ENCODE measurements around the gene DYDC2.
"Not testable (repeated sequence)": the region's sequence is repeated elsewhere in the genome, so short reads cannot be mapped to it uniquely, and the experiment has no call there.

Gene DYDC2

DNA sequence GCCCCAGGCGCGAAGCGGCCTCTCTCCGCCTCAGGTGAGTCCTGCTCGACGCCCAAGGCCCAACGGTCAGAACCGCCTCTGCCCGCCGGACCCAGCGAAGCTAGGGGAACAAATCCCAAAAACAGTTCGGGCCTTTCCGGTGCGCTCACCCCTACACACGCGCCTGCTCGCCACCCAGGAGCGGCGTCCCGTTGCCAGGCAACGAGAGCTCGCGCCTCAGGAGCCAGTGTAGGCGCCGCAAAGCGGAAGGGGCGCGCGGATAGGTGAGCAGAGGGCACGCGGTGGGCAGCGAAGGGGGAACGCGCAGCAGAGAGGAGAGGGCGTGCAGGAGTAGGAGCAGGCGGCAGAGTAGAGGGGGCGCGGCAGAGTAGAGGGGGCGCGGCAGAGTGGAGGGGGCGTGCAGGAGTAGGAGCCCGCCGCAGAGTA, at the start of gene DYDC2, which contains the start of gene DYDC1:
Gene DYDC2, plus strand, starts transcription at position 219 of the 426 bp plus-strand sequence. CDS start 5,663 bp downstream, outside the sequence.
Gene DYDC1, minus strand, starts transcription at position 193 of the 426 bp plus-strand sequence. CDS start 4,154 bp downstream, outside the sequence.
- peak in 1 of 2 experiments; percentile 2 for DNase-seq

GRCh38 chr10:80313523-80313922, 43.1 kb upstream of the DYDC2 start:
- DNase-seq = no peak

DNA sequence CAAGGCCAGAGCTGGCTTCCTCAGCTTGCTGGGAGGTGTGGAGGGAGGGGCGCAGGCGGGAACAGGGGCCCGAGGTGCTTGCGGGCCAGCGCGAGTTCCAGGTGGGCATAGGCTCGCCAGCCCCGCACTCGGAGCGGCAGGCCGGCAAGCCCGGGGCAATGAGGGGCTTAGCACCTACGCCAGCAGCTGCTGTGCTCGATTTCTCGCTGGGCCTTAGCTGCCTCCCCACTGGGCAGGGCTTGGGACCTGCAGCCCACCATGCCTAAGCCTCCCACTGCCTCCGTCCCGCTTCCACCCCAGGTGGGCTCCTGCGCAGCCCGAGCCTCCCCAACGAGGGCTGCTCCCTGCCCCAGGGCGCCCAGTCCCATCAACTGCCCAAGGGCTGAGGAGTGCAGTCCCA, 41.2 kb upstream of the DYDC2 start:
- DNase-seq = no peak

- DNase-seq = no peak
These were observed 37.8 kb upstream of the DYDC2 start for GRCh38 chr10:80318742-80319141.

GRCh38 chr10:80319318-80319717, 37.3 kb upstream of the DYDC2 start:
- DNase-seq = no peak

GRCh38 chr10:80319725-80320290, 36.8 kb upstream of the DYDC2 start:
- DNase-seq = no peak

DNA sequence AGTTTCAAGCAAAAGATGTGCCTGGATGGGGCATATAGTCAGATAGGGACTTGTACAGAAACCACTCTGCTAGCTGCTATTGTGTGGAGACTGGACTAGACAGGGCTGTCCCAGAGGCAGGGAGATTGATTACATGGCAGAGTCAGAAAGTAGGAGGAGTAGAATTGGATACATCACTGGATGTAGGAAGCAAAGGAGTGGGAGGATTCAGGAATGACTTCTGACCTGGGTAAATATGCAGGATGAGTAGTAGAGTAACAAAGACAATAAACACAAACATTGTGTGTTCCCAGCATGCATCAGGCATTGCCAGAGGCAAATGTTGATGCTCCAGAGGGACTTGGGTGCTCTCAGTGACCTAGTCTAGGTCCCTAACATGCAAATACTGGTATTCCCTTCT, 36.2 kb upstream of the DYDC2 start:
- DNase-seq = no peak

GRCh38 chr10:80321183-80321582, 35.4 kb upstream of the DYDC2 start:
- DNase-seq = no peak

DNA sequence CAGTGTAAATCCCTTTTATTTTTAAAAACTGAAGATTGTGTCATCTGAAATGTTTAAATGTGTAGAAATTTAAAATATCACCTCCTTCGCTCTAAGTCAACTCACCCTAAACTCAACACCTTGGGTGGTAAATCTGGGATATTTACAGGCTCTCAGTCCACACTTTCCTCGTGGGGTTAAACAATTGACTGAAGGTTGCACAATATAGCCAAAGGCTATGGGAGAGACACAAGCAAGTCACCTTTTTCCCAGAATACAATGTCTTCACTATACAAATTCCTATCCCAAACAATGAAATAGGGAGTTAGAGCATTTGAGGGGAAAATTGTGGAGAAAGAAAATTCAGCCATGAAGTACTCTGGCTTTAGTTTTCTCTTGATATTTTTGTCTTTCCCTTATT, 34.4 kb upstream of the DYDC2 start:
- no peak for DNase-seq

- DNase-seq = no peak
These were observed 33.9 kb upstream of the DYDC2 start for GRCh38 chr10:80322711-80323110.

GRCh38 chr10:80323311-80323710, 33.3 kb upstream of the DYDC2 start:
- DNase-seq = no peak

- no peak for DNase-seq
These were observed 32.5 kb upstream of the DYDC2 start for GRCh38 chr10:80324086-80324485.

DNA sequence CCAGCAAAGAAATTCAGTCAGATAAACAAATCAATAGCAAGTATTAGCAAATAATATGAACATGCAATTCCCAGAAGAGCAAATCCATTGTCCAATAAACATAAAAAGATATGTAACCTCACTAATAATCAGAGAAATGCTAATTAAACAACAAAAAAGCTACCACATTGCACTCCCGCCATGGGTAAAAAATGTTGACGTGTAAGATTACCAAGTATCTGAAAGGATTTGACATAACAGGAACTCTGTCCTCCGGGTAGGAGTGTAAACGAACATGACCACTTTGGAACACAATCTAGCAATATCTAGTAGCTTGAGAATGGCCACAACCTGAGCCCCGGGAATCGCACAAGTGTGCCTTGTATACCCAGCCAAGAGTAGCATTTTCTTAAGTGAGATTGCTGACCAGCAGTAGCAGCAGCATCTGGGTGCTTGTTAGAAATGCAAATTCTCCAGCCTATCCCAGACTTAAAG, 31.7 kb upstream of the DYDC2 start:
- no peak for DNase-seq

DNA sequence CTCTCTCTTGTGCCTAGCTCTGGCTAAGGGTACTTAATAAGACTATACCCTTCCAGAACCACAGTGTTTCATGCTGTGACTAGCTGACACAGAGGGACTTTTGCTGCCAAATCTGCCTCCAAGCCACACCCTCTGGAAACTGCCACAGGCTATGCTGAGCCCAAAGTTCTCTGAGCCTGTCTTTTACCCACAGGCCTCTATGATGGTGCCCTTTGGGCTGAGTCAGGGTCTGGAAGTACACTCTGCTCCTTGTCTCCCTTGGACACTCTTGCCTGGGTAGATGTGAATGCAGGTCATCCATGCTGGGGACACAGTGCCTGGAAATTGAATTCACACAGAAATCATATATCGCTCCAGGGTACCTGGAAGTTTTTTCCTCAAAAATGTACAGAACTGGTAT, 22.6 kb upstream of the DYDC2 start:
- no peak for DNase-seq

DNA sequence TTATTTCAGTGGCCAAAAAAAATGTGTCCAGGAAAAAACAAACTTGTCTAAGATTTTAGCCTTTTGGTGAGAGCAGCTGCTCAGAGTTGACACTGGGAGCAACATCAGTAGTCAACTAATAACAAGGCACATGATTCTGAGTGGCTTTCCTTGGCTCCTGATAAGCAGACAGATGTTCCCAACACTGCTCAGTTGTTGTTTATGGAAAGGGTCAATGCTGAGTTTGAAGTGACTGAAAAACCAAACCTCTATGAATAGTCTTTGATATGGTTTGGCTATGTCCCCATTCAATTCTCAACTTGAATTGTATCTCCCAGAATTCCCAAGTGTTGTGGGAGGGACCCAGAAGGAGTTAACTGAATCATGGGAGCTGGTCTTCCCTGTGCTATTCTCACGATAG, 12.3 kb upstream of the DYDC2 start:
- DNase-seq = no peak

GRCh38 chr10:80344912-80345311, 11.7 kb upstream of the DYDC2 start:
- DNase-seq = no peak

DNA sequence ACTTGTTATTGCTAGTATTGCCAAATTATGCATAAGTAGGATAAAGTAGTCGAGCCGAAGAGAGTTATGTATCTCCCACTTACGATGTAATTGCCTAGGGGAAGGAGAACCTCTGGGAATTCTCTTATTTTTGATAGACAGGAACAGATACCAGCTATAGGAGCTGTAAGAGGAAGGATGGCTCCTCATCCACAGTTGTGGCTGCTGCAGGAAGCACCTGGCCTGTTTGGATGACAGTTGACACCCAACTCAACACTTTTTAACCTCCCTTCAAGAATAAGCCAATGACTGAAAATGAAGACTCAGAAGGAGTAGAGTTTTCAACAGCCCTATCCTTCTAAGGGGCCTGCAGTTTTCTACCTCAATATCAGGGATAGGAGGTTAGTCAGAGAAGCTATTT, 6.3 kb upstream of the DYDC2 start:
- no peak for DNase-seq

DNA sequence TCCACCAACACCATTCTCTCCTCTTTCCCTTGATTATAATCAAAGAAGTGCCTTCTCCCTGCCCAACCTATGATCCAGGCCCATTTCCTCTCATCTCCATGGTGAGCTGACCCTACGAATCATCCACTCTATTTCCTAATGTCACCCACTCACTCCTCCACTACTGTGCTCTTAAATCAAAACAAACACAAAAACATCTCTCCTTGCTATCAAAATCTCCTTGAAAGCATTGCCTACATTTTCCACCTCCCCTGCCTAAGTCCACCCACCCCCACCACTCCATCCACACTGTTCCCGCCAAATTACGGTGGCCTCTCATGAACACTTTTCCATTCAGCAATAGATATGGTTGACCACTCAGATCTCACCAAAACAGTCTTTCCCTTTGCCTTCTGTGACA, 5.4 kb upstream of the DYDC2 start:
- DNase-seq = no peak

GRCh38 chr10:80356989-80357850, 639 bp downstream of the DYDC2 start:
- DNase-seq = no peak

GRCh38 chr10:80357851-80358125, 1.2 kb downstream of the DYDC2 start:
- no peak for DNase-seq

DNA sequence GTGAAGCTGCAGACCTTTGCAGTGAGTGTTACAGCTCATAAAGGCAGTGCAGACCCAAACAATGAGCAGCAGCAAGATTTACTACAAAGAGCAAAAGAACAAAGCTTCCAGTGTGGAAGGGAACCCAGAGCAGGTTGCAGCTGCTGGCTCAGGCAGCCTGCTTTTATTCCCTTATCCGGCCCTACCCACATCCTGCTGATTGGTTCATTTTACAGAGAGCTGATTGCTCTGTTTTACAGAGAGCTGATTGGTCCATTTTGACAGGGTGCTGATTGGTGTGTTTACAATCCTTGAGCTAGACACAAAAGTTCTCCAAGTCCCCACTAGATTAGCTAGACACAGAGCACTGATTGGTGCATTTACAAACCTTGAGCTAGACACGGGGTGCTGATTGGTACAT, 2.3 kb downstream of the DYDC2 start:
- DNase-seq = not testable (repeated sequence)

DNA sequence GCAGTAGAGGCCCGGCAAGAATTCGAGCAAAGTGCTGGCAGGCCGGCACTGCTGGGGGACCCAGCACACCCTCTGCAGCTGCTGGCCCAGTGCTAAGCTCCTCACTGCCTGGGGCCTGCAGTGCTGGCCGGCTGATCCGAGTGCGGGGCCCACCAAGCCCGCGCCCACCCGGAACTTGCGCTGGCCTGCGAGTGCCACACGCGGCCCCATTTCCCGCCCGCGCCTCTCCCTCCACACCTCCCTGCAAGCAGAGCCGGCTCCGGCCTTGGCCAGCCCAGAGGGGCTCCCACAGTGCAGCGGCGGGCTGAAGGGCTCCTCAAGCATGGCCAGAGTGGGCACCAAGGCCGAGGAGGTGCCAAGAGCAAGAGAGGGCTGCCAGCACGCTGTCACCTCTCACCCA, 3.1 kb downstream of the DYDC2 start:
- DNase-seq = no peak

- no peak for DNase-seq
These were observed 8.9 kb downstream of the DYDC2 start for GRCh38 chr10:80365510-80365909.

DNA sequence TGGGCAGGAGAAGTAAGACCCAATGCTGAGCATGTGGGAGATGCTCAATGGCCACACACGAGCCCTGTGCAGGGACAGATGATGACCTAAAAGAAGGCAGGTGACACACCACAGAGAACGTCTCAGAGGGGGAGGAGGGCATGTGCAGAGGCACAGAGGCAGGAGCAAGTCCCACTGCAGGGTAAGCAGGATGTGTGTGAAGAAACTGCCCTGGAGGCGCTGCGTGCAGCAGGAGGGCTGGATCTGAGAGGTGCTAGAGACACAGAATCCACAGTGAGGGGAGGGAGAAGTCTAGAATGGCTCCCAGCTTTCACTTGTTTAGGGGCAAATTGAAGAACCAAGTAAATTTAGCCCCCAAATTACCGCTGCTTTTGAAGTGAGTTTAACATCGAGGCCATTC, 14.9 kb downstream of the DYDC2 start:
- DNase-seq = no peak

DNA sequence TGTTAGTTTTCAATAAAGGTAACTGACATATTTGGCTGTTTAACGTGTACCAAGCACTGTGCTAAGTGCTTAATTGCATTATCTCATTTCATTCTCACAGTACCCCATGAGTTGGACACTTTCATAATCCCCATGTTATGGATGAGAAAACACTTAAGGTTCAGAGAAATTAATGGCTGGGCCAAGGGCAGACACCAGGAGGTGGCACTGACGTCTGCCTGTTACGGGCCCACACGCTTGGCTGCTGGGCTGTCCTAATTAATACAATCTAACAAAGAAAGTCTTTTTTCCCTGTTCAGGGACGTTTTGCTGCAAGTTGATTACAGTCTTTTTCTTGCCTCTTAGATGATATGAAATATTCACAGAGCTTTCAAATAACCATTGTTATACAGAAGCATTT, 16.1 kb downstream of the DYDC2 start:
- no peak for DNase-seq

Measured in NCI-H187 (cell line).